ENCODE data around the gene ZBTB14.

ZBTB14 gene, protein sequence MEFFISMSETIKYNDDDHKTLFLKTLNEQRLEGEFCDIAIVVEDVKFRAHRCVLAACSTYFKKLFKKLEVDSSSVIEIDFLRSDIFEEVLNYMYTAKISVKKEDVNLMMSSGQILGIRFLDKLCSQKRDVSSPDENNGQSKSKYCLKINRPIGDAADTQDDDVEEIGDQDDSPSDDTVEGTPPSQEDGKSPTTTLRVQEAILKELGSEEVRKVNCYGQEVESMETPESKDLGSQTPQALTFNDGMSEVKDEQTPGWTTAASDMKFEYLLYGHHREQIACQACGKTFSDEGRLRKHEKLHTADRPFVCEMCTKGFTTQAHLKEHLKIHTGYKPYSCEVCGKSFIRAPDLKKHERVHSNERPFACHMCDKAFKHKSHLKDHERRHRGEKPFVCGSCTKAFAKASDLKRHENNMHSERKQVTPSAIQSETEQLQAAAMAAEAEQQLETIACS

DNA sequence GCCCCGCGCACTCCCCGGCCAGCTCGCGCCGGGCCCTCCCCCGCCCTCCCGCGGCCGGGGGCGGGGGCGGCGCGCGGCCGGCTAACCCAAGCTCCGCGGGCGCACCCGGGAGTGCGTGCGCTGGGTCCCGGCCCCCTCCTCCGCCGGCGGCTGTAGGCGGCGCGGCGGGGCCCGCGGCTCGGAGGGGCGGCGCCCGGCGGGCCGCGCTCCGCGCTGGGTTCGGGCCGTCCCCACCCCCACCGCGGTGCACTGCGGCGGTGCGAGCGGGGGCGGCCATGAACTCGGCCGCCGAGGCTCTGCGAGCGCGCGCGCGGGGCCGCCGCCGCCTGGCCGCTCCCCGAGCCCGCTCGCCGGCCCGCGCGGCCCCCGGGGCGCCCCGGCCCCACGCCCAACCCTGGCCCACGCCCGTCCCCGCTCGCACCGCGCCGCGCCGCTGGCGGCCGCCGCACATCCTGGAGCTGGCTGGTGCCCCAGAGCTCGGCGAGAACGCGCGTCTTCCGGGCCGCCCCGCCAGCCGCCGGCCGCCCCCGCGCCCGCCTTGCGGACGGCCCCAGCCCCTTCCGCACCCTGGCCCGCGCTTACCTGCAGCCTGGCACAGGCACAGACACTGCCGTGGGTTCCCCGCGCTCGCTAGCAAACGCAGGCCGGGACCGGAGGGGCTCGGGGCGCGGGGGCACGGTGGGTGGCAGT, at the start of gene ZBTB14:
TSS of gene ZBTB14 (minus strand) at position 496 of the 690 bp plus-strand sequence. CDS start 2,480 bp downstream, outside the sequence.
- peak; percentile 79 for DNase-seq

GRCh38 chr18:5339202-5339834, 43.8 kb upstream of the ZBTB14 start:
- DNase-seq: no peak

DNA sequence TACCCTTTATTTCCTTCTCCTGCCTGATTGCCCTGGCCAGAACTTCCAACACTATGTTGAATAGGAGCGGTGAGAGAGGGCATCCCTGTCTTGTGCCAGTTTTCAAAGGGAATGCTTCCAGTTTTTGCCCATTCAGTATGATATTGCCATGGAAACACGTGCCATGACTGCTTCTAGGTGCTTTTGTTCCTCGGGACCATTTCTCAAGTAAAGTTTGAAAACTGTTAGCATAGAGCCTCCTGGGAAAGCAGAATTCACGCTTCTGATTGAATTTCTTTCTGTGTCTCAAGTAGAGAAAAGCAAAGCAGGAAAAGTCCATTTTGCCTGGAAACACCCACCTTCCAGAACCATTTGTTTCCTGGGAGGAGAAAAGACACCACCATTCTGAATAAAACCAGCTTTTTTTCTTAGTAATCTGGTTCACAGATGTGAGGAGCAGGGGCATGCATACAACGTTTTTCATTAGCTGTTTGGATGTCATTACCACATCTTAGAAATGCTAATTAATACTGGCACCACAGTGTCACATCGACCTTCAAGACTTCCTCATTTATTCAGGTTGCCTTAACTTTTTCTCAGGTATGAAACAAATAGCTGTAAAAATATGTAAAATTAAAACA, 39.0 kb upstream of the ZBTB14 start:
- DNase-seq: no peak

GRCh38 chr18:5318061-5318700, 22.7 kb upstream of the ZBTB14 start:
- DNase-seq: no peak

GRCh38 chr18:5317186-5317585, 21.7 kb upstream of the ZBTB14 start:
- no peak for DNase-seq

DNA sequence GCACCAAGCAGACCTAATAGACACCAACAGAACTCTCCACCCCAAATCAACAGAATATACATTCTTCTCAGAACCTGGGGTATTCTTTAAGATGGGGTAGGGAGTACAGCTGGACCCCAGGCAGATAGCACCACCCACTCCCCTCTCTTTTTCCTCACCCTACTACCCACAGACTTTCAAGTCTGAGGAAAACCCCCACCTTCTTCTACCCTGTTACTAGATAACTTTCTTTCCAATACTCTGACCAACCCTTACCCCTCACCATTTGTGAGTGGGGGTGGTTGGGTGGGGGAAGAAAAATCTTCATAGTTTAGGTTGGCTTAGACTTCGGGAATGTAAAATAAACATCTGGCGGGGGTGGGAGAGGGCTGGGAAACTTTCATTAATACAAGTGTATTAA, 20.3 kb upstream of the ZBTB14 start:
- no peak for DNase-seq

GRCh38 chr18:5311301-5311989, 15.9 kb upstream of the ZBTB14 start:
- no peak for DNase-seq

DNA sequence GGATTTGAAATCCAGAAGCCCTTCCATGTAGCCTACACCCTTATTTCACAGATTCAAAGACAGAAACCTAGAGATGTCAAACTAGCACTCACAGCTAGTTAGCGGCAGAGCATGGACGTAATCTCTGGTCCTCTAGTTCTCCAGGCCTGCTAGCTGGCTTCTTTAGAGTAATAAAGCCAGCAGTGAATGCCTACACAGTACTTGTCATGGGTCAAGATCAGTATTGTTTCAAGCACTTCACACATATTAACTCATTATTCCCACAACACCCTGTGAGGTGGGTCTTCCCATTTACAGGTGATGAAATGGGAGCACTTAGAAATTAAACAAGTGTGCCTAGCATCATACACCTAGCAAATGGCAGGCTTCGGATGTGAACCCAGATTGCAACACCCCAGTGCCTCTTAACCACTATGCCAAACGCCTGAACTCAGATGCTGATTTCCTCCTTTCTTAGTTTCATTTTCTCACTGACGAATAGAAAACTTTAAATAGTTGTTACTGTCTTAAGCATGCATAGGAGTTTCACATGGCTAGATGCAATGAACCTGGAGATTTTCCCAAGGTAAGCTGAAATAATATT, 14.5 kb upstream of the ZBTB14 start:
- no peak for DNase-seq

GRCh38 chr18:5305835-5306234, 10.3 kb upstream of the ZBTB14 start:
- no peak for DNase-seq

GRCh38 chr18:5304232-5304631, 8.7 kb upstream of the ZBTB14 start:
- no peak for DNase-seq

GRCh38 chr18:5303636-5304035, 8.1 kb upstream of the ZBTB14 start:
- no peak for DNase-seq

- DNase-seq: no peak
Measured at GRCh38 chr18:5302606-5303005, 7.1 kb upstream of the ZBTB14 start.

DNA sequence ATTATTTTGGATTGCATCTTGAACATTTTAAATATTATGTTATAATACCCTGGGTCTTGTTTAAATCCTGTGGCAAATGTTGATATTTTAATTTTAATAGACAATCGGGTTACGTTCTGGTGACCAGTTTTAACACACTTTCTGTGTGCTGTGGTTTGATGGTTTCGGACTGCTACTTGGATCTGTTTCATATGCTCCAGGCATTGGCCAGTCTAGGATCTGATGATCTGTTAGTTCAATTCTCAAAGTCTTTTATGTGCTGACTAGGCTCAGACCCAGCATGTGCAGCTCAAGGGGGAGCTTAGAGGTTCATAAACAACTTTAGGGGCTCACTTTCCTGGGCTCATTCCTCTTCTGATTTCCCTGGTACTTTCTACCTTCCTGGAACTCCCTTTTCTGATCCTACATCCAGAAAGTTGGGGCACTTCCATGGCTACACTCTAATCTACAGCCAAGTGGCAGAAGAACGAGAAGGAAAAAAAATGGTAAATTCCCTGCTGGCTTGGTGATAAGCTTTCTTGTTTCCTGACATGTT, 5.0 kb upstream of the ZBTB14 start:
- DNase-seq: no peak

GRCh38 chr18:5298156-5298852, 2.8 kb upstream of the ZBTB14 start:
- no peak for DNase-seq

DNA sequence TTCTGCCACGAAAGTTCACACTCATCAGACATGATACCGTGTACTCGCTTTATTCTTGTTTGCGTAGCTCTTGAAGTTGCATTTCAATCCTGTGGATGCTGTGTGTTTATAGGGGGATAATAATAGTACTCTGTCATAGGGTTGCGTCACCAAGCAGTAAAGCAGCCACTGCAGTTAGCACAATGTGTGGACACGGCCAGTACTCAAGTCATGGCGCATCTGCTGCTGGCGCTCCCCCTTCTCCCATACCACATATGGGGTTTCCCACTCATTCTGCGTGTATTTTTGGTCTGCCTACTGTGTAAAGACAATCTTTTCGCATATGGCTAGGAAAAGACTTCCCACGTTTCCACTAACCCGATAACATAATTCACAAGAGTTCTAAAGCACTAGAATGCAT, 2.1 kb upstream of the ZBTB14 start:
- DNase-seq: no peak

- DNase-seq: peak; percentile 91
Measured at GRCh38 chr18:5296706-5297320, 1.3 kb upstream of the ZBTB14 start.

GRCh38 chr18:5295981-5296705, 617 bp upstream of the ZBTB14 start:
- peak; percentile 98 for DNase-seq

GRCh38 chr18:5294457-5295230, 882 bp downstream of the ZBTB14 start:
- peak; percentile 72 for DNase-seq

DNA sequence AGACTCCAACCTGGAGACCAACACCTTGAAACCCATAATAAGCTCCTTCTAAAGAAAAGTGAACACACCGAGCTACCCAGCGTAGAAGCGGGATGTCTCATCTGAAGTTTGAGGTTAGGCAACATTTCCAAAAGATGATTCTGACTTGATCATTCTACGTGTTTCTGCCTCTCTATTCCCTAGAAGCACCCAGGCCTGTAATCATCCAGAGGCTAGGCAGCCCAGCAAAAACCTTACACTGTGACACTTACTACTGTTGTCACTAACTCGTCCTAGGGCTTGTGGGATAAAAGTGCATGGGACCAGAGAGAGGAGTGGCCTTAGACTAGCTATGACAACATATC, 1.4 kb downstream of the ZBTB14 start:
- DNase-seq: no peak

Measured in left hindlimb (tissue), 1 donor.